Prostate gland (tissue), 2 donors: Measurements from ENCODE around the gene SLC26A11. TPM values are rescaled to one million over a fixed set of nuclear protein-coding genes. Genes with fewer than 3 reads are reported as not detected.
A peak's percentile ranks its signal among the peaks of the same experiment; 100 is the strongest.

Experiments
- DNase-seq: peaks from one replicate; pipeline ENCODE4 v3.0.0-alpha.2; 2019; ENCODE audit warnings: low spot score
- H3K27ac ChIP-seq, 2 donors: fragments of 200-600 bp; sonication (generic); 2 replicates each; pipeline ENCODE4 v1.5.1; 2017 to 2019
- H3K27me3 ChIP-seq: fragments of 200-600 bp; sonication (generic); replicated peaks from 2 replicates; pipeline ENCODE4 v1.5.1; 2019; ENCODE audit not compliant: insufficient read depth
- H3K36me3 ChIP-seq, 2 donors: fragments of 200-600 bp; sonication (generic); 1 replicate in 1 of 2; 2 replicates in 1 of 2; pipeline versions ENCODE4 v1.5.1 to v1.8.1; 2017 to 2019
- H3K4me1 ChIP-seq: fragments of 200-600 bp; sonication (generic); replicated peaks from 2 replicates; pipeline ENCODE4 v1.5.1; 2019
- H3K4me3 ChIP-seq, 2 donors: fragments of 200-600 bp; sonication (generic); 2 replicates each; pipeline ENCODE4 v1.5.1; 2017 to 2019
- H3K9me3 ChIP-seq: fragments of 200-600 bp; sonication (generic); 2 replicates; pipeline ENCODE4 v1.5.1; 2017
- CTCF ChIP-seq, 4 experiments: fragments of 200-600 bp in 2 of 4; fragments of 450-650 bp in 2 of 4; sonication (generic) in 2 of 4; IDR thresholded peaks; 1 replicate in 3 of 4; 2 replicates in 1 of 4; pipeline ENCODE4 v1.5.1; 2016 to 2019; ENCODE audit warnings: antibody characterized with exemption in 4 of 4, mild to moderate bottlenecking in 2 of 4, moderate library complexity in 2 of 4
- POLR2A ChIP-seq: fragments of 450-650 bp; IDR thresholded peaks from one replicate; pipeline ENCODE4 v1.6.1; 2016; ENCODE audit warnings: antibody characterized with exemption, mild to moderate bottlenecking
- POLR2AphosphoS5 ChIP-seq: sonication (generic); formaldehyde crosslinking; IDR thresholded peaks from one replicate; pipeline ENCODE4 v1.6.1; 2017; ENCODE audit warnings: antibody characterized with exemption
- WGBS: methylation state at CpG from one replicate; pipeline ENCODE4 v1.1.5; 2018; 5-methylcytosine and 5-hydroxymethylcytosine counted together
- intact Hi-C: fragments of 100-400 bp; cut with DNase I; formaldehyde crosslinking; loops from one replicate; pipeline ENCODE4 v1.14.2; 2022
- total RNA-seq, 2 donors: library from RNA; depleted of rRNA; stranded (reverse); fragments of >200 nt; gene quantifications; one replicate each; pipeline ENCODE4 v1.1.0, GENCODE V29; 2016

SLC26A11 gene
- total RNA-seq, 2 donors from 2014 or later: 16.9 to 32.4 TPM

GRCh38 chr17:80251966-80252365, 31.7 kb downstream of the SLC26A11 start:
- Histone ChIP-seq H3K9me3 (no peaks in the 10 kb centered on the region), H3K36me3 (no peaks in the 10 kb centered on the region), H3K27ac (no peak overlapping the region), H3K27me3 (no peaks in the 10 kb centered on the region), H3K4me1 (peaks cover 6% of the 10 kb centered on the region), H3K4me3 (no peak overlapping the region)
- no peak for DNase-seq
- WGBS: 94% methylated on average over 11 of the region's 11 CpGs
- no peak for TF ChIP-seq POLR2A
- TF ChIP-seq CTCF (IDR thresholded peaks at IDR 0.05): no peak
- TF ChIP-seq POLR2AphosphoS5: no peak
- intact Hi-C loops: loop anchor here (10.0 kb wide), 1 partner anchor 247 kb away; no protein-coding TSS in a partner anchor

- Histone ChIP-seq H3K27ac (no peak overlapping the region), H3K36me3 (no peaks in the 10 kb centered on the region), H3K4me1 (peaks cover 6% of the 10 kb centered on the region), H3K9me3 (no peaks in the 10 kb centered on the region), H3K27me3 (no peaks in the 10 kb centered on the region), H3K4me3 (no peak overlapping the region)
- TF ChIP-seq POLR2A: no peak
- TF ChIP-seq CTCF (IDR thresholded peaks at IDR 0.05): peak; percentile 15 to 78 (median 60)
- peak; percentile 47 for TF ChIP-seq POLR2AphosphoS5
- WGBS: 47% methylated on average over 7 of the region's 13 CpGs
- intact Hi-C loops: loop anchor here (10.0 kb wide), 1 partner anchor 248 kb away; no protein-coding TSS in a partner anchor
- peak; percentile 71 for DNase-seq
These were observed 32.6 kb downstream of the SLC26A11 start for GRCh38 chr17:80252871-80253270.

DNA sequence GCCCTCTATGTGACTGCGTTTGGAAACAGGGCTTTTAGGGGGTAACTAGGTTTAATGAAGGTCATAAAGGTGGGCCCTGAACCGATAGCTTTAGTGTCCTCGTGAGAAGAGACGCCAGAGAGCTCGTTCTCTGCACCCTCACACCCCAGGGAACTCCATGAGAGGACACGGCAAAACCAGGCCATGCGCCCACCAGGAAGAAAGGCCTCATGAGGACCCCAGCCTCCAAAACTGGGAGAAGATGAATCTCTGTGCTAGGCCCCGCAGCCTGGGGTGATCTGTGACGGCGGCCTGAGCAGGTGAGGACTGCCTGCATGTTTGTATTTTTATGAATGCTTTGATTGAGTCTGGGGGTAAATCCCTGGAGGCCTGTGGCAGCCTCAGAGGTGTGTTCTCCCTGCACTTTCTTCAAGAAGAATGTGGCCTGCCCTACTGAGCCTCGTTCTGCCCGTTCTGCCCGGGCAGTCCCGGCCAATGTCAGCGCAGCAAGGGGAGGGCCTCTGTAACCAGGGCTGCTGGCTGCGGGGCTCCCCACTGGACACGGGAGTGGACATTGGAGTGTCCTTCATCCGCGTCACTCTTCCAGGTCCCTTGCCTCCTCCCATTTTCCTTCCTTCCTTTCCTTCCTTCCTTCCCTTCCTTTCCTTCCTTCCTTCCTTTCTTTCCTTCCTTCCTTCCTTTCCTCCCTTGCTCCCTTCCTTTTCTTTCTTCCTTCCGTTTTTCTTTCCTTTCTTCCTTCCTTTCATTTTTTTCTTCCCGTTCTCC, 33.6 kb downstream of the SLC26A11 start:
- intact Hi-C loops: loop anchor here (10.0 kb wide), 1 partner anchor 249 kb away; no protein-coding TSS in a partner anchor

DNA sequence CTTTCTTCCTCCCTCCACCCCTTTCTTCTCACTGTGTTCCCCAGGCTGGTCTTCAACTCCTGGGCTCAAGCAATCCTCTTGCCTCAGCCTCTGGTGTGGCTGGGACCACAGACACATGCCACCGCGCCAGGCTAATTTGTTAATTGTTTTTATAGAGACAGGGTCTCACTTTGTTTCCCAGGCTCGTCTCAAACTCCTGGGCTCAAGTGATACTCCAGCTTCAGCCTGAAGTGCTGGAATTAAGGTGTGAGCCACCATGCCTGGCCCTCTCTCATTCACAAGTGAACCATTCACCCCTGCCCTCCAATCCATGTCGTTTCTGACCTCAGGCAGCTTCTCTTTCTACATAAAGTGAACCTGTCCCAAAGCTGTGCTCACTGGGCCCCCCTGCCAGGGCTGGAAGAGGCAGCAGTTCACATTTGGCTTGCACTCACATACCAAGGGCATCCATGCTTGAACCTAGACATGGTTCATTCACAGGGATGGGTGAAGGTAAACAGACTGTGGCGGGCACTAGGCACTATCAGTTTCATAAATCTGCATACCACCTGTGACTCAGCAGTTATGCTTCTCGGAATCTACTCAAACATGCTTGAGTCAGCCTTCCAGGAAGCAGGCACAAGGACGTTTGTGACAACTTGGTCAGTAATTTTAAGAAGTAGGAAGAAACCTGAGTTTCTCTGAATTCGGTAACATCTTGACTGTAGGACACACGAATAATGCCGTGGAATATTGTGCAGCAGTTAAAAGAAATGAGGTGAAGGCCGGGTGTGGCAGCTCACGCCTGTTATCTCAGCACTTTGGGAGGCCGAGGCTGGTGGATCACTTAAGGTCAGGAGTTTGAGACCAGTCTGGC, 34.4 kb downstream of the SLC26A11 start:
- Histone ChIP-seq H3K27me3 (no peaks in the 10 kb centered on the region), H3K4me3 (no peak overlapping the region), H3K9me3 (no peaks in the 10 kb centered on the region), H3K36me3 (no peaks in the 10 kb centered on the region), H3K27ac (peak overlapping the region; percentile 21 to 74), H3K4me1 (peaks cover 6% of the 10 kb centered on the region)
- intact Hi-C loops: loop anchor here (10.0 kb wide), 1 partner anchor 250 kb away; no protein-coding TSS in a partner anchor
- WGBS: 44% methylated on average over 13 of the region's 13 CpGs
- DNase-seq: peak; percentile 82
- TF ChIP-seq POLR2AphosphoS5 (peak; percentile 97), POLR2A (peak; percentile 41), CTCF (IDR thresholded peaks at IDR 0.05) (no peak)

More for the DNA sequence above, 33.6 kb downstream of the SLC26A11 start:
- H3K27me3 ChIP-seq: no peaks in the 10 kb centered on the region
- H3K4me1 ChIP-seq: peaks cover 6% of the 10 kb centered on the region
- TF ChIP-seq POLR2A: no peak
- no peak for TF ChIP-seq POLR2AphosphoS5
- TF ChIP-seq CTCF (IDR thresholded peaks at IDR 0.05): no peak
- no peaks in the 10 kb centered on the region for H3K36me3 ChIP-seq
- 83% methylated on average over 21 of the region's 21 CpGs for WGBS
- no peak for DNase-seq
- peak overlapping the region; percentile 21 to 74 for H3K27ac ChIP-seq
- no peak overlapping the region for H3K4me3 ChIP-seq
- H3K9me3 ChIP-seq: no peaks in the 10 kb centered on the region
